ENCODE measurements around the gene LONRF2. TPM values are rescaled to one million over a fixed set of nuclear protein-coding genes. Genes with fewer than 3 reads are reported as not detected.

LONRF2 gene
- total and polyA plus RNA-seq, 2 of the 13 experiments (the other 11 are each of a cell fraction or from before 2014, with no cell fraction given): not detected

DNA sequence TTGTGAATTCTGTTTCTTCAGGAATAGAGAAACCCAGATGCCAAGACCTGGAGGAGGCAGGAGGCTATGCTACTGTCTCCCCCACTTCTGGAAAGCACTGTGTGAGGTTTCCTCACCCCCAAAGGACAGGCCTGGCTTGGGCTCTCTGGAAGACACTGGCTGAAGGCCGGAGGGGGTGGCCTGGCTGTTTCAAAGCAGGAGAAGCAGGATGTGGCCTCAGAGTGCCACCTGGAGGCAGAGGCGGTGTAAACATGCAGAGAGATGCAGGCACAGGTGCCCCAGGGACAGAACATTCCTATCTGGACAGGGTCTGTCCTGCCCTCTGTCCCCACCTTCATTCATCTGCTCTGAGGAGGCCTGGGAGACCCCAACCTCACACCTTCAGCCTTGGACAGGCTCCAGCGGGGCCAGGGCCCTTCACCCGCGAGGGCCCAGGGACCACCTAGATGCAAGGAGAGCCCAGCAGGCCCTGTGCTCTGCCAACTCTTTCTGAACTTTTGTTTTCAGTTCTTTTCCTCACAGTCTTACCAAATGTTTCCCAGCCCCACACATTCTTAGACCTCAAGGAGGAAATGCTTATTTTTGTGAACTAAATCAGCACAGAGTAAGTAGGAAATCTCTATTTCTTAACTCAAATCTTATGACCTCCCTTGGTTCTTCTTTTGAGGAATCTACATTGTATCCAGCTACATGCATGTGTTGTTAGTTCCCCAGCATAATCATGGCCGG lies 79.2 kb downstream of the LONRF2 start (continued):
- TF ChIP-seq, protein P1, sequence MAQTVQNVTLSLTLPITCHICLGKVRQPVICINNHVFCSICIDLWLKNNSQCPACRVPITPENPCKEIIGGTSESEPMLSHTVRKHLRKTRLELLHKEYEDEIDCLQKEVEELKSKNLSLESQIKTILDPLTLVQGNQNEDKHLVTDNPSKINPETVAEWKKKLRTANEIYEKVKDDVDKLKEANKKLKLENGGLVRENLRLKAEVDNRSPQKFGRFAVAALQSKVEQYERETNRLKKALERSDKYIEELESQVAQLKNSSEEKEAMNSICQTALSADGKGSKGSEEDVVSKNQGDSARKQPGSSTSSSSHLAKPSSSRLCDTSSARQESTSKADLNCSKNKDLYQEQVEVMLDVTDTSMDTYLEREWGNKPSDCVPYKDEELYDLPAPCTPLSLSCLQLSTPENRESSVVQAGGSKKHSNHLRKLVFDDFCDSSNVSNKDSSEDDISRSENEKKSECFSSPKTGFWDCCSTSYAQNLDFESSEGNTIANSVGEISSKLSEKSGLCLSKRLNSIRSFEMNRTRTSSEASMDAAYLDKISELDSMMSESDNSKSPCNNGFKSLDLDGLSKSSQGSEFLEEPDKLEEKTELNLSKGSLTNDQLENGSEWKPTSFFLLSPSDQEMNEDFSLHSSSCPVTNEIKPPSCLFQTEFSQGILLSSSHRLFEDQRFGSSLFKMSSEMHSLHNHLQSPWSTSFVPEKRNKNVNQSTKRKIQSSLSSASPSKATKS (CRISPR knock-in tag; IDR thresholded peaks at IDR 0.05): no peak
- TF ChIP-seq, protein P2, sequence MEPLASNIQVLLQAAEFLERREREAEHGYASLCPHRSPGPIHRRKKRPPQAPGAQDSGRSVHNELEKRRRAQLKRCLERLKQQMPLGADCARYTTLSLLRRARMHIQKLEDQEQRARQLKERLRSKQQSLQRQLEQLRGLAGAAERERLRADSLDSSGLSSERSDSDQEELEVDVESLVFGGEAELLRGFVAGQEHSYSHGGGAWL (CRISPR knock-in tag; IDR thresholded peaks at IDR 0.05): no peak
- TF ChIP-seq TEAD3 (CRISPR knock-in tag; optimal IDR thresholded peaks at IDR 0.05; ENCODE audit: borderline replicate concordance) (peak; percentile 50), SMAD3 (CRISPR knock-in tag; IDR thresholded peaks at IDR 0.05) (no peak), MEIS2 (CRISPR knock-in tag; IDR thresholded peaks at IDR 0.05) (no peak), MZF1 (CRISPR knock-in tag; IDR thresholded peaks at IDR 0.05; ENCODE audit: borderline replicate concordance) (no peak), ZNF678 (CRISPR knock-in tag; IDR thresholded peaks at IDR 0.05) (no peak), SMC3 (IDR thresholded peaks at IDR 0.05; ENCODE audit: low read length) (peak; percentile 96), ZBTB3 (CRISPR knock-in tag; IDR thresholded peaks at IDR 0.05; ENCODE audit: borderline replicate concordance, low read depth) (no peak), FOXP1 (IDR thresholded peaks at IDR 0.05) (no peak), FOXP1 (CRISPR knock-in tag; IDR thresholded peaks at IDR 0.05) (0 out of 2 replicates have a peak, but pooled peaks have one; percentile 17), ZSCAN21 (CRISPR knock-in tag; IDR thresholded peaks at IDR 0.05; ENCODE audit: borderline replicate concordance) (no peak), KDM2A (CRISPR knock-in tag; IDR thresholded peaks at IDR 0.05; ENCODE audit: borderline replicate concordance, low read depth) (peak; percentile 56; the same call in 1 of the 2 replicates), HMG20A (CRISPR knock-in tag; IDR thresholded peaks at IDR 0.05; ENCODE audit: borderline replicate concordance) (no peak), ZNF335 (CRISPR knock-in tag; IDR thresholded peaks at IDR 0.05) (no peak), ADNP (CRISPR knock-in tag; IDR thresholded peaks at IDR 0.05) (no peak), ZNF460 (CRISPR knock-in tag; IDR thresholded peaks at IDR 0.05; ENCODE audit: borderline replicate concordance) (no peak), FOXA3 (CRISPR knock-in tag; IDR thresholded peaks at IDR 0.05) (peak; percentile 94), MAFK (conservative IDR thresholded peaks at IDR 0.05 in 1 of 2, IDR thresholded peaks at IDR 0.05 in 1 of 2; ENCODE audit: low read length in 2 of 2) (no peak)
- TF ChIP-seq, protein P3, sequence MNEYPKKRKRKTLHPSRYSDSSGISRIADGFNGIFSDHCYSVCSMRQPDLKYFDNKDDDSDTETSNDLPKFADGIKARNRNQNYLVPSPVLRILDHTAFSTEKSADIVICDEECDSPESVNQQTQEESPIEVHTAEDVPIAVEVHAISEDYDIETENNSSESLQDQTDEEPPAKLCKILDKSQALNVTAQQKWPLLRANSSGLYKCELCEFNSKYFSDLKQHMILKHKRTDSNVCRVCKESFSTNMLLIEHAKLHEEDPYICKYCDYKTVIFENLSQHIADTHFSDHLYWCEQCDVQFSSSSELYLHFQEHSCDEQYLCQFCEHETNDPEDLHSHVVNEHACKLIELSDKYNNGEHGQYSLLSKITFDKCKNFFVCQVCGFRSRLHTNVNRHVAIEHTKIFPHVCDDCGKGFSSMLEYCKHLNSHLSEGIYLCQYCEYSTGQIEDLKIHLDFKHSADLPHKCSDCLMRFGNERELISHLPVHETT (CRISPR knock-in tag; conservative IDR thresholded peaks at IDR 0.05): no peak
- TF ChIP-seq, protein P4, sequence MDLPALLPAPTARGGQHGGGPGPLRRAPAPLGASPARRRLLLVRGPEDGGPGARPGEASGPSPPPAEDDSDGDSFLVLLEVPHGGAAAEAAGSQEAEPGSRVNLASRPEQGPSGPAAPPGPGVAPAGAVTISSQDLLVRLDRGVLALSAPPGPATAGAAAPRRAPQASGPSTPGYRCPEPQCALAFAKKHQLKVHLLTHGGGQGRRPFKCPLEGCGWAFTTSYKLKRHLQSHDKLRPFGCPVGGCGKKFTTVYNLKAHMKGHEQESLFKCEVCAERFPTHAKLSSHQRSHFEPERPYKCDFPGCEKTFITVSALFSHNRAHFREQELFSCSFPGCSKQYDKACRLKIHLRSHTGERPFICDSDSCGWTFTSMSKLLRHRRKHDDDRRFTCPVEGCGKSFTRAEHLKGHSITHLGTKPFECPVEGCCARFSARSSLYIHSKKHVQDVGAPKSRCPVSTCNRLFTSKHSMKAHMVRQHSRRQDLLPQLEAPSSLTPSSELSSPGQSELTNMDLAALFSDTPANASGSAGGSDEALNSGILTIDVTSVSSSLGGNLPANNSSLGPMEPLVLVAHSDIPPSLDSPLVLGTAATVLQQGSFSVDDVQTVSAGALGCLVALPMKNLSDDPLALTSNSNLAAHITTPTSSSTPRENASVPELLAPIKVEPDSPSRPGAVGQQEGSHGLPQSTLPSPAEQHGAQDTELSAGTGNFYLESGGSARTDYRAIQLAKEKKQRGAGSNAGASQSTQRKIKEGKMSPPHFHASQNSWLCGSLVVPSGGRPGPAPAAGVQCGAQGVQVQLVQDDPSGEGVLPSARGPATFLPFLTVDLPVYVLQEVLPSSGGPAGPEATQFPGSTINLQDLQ (CRISPR knock-in tag; IDR thresholded peaks at IDR 0.05): no peak
- TF ChIP-seq, protein P5, sequence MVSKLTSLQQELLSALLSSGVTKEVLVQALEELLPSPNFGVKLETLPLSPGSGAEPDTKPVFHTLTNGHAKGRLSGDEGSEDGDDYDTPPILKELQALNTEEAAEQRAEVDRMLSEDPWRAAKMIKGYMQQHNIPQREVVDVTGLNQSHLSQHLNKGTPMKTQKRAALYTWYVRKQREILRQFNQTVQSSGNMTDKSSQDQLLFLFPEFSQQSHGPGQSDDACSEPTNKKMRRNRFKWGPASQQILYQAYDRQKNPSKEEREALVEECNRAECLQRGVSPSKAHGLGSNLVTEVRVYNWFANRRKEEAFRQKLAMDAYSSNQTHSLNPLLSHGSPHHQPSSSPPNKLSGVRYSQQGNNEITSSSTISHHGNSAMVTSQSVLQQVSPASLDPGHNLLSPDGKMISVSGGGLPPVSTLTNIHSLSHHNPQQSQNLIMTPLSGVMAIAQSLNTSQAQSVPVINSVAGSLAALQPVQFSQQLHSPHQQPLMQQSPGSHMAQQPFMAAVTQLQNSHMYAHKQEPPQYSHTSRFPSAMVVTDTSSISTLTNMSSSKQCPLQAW (CRISPR knock-in tag; IDR thresholded peaks at IDR 0.05): peak; percentile 27; the same call in 1 of the 2 replicates
